ENCODE data around the gene RASD1.

The RASD1 gene

GRCh38 chr17:17496189-17497064 is at the start of gene RASD1:
RASD1 (minus strand) TSS chr17:17496395; CDS start chr17:17496181, 214 bp downstream.
- no peak for FAIRE-seq

- no peak for FAIRE-seq
These were observed 49.8 kb upstream of the RASD1 start for GRCh38 chr17:17545984-17546383.

- no peak for FAIRE-seq
These were observed 49.0 kb upstream of the RASD1 start for GRCh38 chr17:17545031-17545820.

GRCh38 chr17:17542906-17543635 is 46.9 kb upstream of the RASD1 start:
- no peak for FAIRE-seq

GRCh38 chr17:17541640-17542001 is 45.4 kb upstream of the RASD1 start:
- no peak for FAIRE-seq

- FAIRE-seq: no peak
These were observed 44.9 kb upstream of the RASD1 start for GRCh38 chr17:17540935-17541639.

GRCh38 chr17:17540278-17540906 is 44.2 kb upstream of the RASD1 start:
- FAIRE-seq: no peak

GRCh38 chr17:17539591-17539990 is 43.4 kb upstream of the RASD1 start:
- FAIRE-seq: no peak

GRCh38 chr17:17538417-17539391 is 42.5 kb upstream of the RASD1 start:
- FAIRE-seq: no peak

GRCh38 chr17:17537311-17538099 is 41.3 kb upstream of the RASD1 start:
- FAIRE-seq: no peak

GRCh38 chr17:17536702-17537101 is 40.5 kb upstream of the RASD1 start:
- no peak for FAIRE-seq

- FAIRE-seq: no peak
These were observed 39.8 kb upstream of the RASD1 start for GRCh38 chr17:17535957-17536356.

GRCh38 chr17:17533901-17534441 is 37.8 kb upstream of the RASD1 start:
- FAIRE-seq: no peak

- FAIRE-seq: no peak
These were observed 36.8 kb upstream of the RASD1 start for GRCh38 chr17:17532991-17533390.

GRCh38 chr17:17531156-17531555 is 35.0 kb upstream of the RASD1 start:
- FAIRE-seq: peak; percentile 6

GRCh38 chr17:17528696-17529652 is 32.8 kb upstream of the RASD1 start:
- FAIRE-seq: no peak

GRCh38 chr17:17527956-17528500 is 31.8 kb upstream of the RASD1 start:
- no peak for FAIRE-seq

GRCh38 chr17:17527534-17527933 is 31.3 kb upstream of the RASD1 start:
- FAIRE-seq: no peak

Data from G401.6 (cell line).